COR-L47 (cell line): ENCODE measurements around the gene LCN2.

Experiments
- DNase-seq: peaks from one replicate; lab custom pipeline; 2025; lab: John Stamatoyannopoulos, UW

The LCN2 gene

DNA sequence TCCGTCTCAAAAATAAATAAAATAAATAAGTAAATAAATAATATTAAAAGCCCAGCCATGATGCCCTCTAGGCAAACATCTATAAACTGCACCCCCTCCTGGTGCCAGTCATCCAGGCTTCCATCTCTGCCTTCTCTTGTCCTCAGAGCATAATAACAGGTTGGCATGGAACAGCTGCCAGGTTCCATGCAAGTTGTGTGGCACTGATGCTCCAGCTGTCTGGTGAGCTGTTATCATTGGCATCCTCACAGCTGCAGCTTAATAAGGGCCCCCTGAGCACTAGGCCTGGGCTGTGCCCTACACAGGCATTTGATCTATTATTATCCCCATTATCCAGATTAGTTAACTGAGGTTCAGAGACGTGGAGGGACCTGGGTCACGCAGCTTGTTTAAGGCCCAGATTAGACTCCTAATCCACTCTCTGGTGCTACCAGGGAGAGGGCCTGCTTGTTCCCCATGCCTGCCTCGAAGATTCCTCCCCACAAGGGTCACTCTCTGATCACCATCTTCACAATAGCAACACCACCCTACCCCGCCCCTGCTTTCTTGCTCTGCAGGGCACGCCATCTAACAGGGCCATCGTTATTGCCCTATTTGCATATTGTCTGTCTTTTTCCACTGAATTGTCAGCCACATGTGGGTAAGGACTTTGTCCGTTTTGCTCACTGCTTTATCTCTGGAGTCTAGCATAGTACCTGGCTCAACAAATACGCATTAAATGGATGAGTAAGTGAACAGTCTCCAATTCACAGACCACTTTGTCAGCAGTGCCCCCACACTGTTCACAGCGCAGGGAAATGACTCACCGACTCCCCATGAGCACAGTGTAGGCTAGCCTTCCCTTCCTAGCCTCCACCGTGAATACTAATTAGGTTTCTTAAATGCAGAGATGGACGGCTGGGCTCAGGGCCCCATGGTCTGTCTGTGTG lies 52.5 kb downstream of the LCN2 start:
- no peak for DNase-seq

DNA sequence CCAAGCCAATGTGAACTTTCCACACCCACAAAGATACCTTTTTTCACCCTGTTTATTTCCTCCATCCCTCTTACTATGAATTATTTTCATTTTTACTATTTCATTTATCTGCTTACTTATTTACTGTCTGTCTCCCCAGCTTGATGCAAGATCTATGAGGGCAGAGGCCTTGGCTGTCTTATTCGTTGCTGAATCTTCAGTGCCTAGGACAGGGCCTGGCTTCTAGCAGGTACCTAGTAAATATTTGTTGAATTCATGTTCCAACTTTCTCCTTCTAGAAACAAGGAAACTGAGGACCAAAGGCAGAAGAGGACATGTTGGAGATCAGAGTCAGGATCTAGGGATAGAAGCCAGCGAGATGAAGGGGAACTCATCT lies 53.4 kb downstream of the LCN2 start:
- DNase-seq = no peak
